ENCODE data around the gene PLIN3. TPM values are rescaled to one million over a fixed set of nuclear protein-coding genes. Genes with fewer than 3 reads are reported as not detected.
"Not testable (repeated sequence)": the region's sequence is repeated elsewhere in the genome, so short reads cannot be mapped to it uniquely, and the experiment has no call there.

PLIN3 gene
- total RNA-seq, 2 donors from 2014 or later = 80.0 to 80.9 TPM

DNA sequence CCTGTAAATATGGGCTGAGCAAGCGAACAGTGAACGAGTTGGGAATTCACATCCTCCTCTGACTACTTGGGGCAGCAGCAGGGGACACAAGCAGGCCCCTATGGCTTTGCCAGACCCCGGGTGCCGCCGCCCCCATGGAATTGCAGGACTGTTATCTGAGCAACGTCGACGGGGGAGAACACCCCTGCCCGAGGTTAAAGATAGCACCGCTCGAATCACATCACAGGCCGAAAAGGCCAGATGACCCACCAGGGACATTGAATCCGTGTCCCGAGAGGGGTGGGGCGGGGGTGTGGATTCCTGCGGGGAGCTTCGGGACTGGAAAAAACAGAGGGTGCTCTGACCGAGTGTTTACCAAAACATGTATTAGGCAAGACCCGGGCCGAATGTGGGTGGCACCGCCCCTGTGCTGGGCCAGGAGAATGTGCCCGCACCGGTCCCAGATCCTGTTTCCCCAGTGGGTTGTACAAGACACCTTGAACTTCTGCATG, 66.8 kb downstream of the PLIN3 start:
- WGBS, 2 experiments (ENCODE audit: insufficient coverage in 1 of 2, insufficient read length in 1 of 2) = 85 to 93% methylated on average over 17 to 23 of the region's 23 CpGs
- Mint-ChIP-seq H3K36me3 (ENCODE audit: low read depth) (peaks cover 22% of the 10 kb centered on the region), H3K27me3 (ENCODE audit: insufficient read depth) (no peaks in the 10 kb centered on the region), H3K4me1 (peaks cover 1% of the 10 kb centered on the region), H3K9me3 (no peaks in the 10 kb centered on the region), H3K27ac (no peak overlapping the region), H3K4me3 (no peak overlapping the region)
- TF ChIP-seq, protein P1, sequence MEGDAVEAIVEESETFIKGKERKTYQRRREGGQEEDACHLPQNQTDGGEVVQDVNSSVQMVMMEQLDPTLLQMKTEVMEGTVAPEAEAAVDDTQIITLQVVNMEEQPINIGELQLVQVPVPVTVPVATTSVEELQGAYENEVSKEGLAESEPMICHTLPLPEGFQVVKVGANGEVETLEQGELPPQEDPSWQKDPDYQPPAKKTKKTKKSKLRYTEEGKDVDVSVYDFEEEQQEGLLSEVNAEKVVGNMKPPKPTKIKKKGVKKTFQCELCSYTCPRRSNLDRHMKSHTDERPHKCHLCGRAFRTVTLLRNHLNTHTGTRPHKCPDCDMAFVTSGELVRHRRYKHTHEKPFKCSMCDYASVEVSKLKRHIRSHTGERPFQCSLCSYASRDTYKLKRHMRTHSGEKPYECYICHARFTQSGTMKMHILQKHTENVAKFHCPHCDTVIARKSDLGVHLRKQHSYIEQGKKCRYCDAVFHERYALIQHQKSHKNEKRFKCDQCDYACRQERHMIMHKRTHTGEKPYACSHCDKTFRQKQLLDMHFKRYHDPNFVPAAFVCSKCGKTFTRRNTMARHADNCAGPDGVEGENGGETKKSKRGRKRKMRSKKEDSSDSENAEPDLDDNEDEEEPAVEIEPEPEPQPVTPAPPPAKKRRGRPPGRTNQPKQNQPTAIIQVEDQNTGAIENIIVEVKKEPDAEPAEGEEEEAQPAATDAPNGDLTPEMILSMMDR (conservative IDR thresholded peaks at IDR 0.05) = no peak
- H3K4me3 ChIP-seq (ENCODE audit: low read length) = no peak overlapping the region
- DNase-seq = no peak
- no peaks in the 10 kb centered on the region for H3K9me3 ChIP-seq (ENCODE audit: control insufficient read depth, low read length)
- H3K27ac ChIP-seq (ENCODE audit: low read depth, low read length) = no peak overlapping the region
- H3K9ac ChIP-seq (ENCODE audit: extremely low read depth, low read length, poor library complexity, severe bottlenecking) = no peak overlapping the region
- H3K4me1 ChIP-seq (ENCODE audit: control insufficient read depth, insufficient read depth, low read length) = no peaks in the 10 kb centered on the region
- H3K36me3 ChIP-seq (ENCODE audit: control insufficient read depth, insufficient read depth, low read length) = peaks cover 9% of the 10 kb centered on the region
- no peaks in the 10 kb centered on the region for H3K27me3 ChIP-seq (ENCODE audit: control insufficient read depth, insufficient read depth, low read length, poor library complexity, severe bottlenecking)

DNA sequence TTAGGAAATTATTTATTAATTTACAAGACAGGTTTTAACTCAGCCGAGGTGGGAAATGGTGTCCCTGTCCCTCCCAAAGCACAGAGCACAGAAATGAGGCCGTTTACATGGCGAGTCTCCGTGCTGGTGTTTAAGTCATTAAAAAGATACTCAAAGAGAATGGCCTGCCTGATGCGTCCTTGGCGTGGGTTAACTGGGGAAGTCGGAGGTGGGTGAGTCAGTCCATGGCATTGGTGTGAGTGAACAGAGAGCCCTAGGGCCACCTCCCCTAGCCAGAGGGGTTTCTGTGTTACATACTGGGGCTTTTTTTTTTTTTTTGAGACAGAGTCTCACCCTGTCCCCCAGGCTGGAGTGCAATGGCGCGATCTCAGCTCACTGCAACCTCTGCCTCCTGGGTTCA, 72.1 kb downstream of the PLIN3 start:
- no peak overlapping the region for H3K4me3 Mint-ChIP-seq
- DNase-seq = no peak
- peak overlapping the region; percentile 86 for H3K27ac Mint-ChIP-seq
- Histone ChIP-seq H3K27ac (ENCODE audit: low read depth, low read length) (no peak overlapping the region), H3K27me3 (ENCODE audit: control insufficient read depth, insufficient read depth, low read length, poor library complexity, severe bottlenecking) (no peaks in the 10 kb centered on the region), H3K36me3 (ENCODE audit: control insufficient read depth, insufficient read depth, low read length) (peaks cover 25% of the 10 kb centered on the region), H3K9ac (ENCODE audit: extremely low read depth, low read length, poor library complexity, severe bottlenecking) (no peak overlapping the region), H3K9me3 (ENCODE audit: control insufficient read depth, low read length) (no peaks in the 10 kb centered on the region), H3K4me1 (ENCODE audit: control insufficient read depth, insufficient read depth, low read length) (peaks cover 5% of the 10 kb centered on the region), H3K4me3 (ENCODE audit: low read length) (peak overlapping the region; percentile 59)
- TF ChIP-seq, protein P1 (conservative IDR thresholded peaks at IDR 0.05) = no peak
- H3K27me3 Mint-ChIP-seq (ENCODE audit: insufficient read depth) = no peaks in the 10 kb centered on the region
- H3K36me3 Mint-ChIP-seq (ENCODE audit: low read depth) = peaks cover 47% of the 10 kb centered on the region
- H3K4me1 Mint-ChIP-seq = peaks cover 12% of the 10 kb centered on the region
- WGBS, 2 experiments (ENCODE audit: insufficient coverage in 1 of 2, insufficient read length in 1 of 2) = 94 to 95% methylated on average over 7 to 9 of the region's 9 CpGs
- H3K9me3 Mint-ChIP-seq = no peaks in the 10 kb centered on the region

DNA sequence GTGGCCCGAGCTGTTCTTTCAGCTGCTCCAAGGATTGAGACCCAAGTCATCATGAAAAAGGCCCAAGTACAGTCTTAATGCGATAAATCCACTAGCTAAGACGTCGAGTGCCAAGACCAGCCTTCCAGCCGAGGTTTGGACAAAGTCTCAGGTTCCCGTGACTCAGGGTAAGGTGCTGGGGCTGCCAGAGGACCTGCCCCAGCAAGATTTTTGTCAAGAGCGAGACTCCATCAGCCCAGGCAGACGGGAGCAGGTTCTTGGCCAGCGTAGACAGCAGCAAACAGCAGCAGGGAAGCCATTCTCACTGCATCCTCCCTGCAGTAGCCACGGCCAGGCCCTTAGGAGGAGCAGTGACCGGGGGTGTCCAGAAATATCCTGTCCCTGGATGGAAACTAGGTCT, 72.5 kb downstream of the PLIN3 start:
- peaks cover 47% of the 10 kb centered on the region for H3K36me3 Mint-ChIP-seq (ENCODE audit: low read depth)
- H3K4me1 ChIP-seq (ENCODE audit: control insufficient read depth, insufficient read depth, low read length) = peaks cover 5% of the 10 kb centered on the region
- H3K9me3 ChIP-seq (ENCODE audit: control insufficient read depth, low read length) = no peaks in the 10 kb centered on the region
- 92 to 96% methylated on average over 9 to 11 of the region's 11 CpGs for WGBS, 2 experiments (ENCODE audit: insufficient coverage in 1 of 2, insufficient read length in 1 of 2)
- H3K4me1 Mint-ChIP-seq = peaks cover 12% of the 10 kb centered on the region
- TF ChIP-seq, protein P1 (conservative IDR thresholded peaks at IDR 0.05) = no peak
- no peaks in the 10 kb centered on the region for H3K9me3 Mint-ChIP-seq
- H3K27ac Mint-ChIP-seq = peak overlapping the region; percentile 86
- peaks cover 25% of the 10 kb centered on the region for H3K36me3 ChIP-seq (ENCODE audit: control insufficient read depth, insufficient read depth, low read length)
- no peaks in the 10 kb centered on the region for H3K27me3 Mint-ChIP-seq (ENCODE audit: insufficient read depth)
- peak overlapping the region; percentile 59 for H3K4me3 ChIP-seq (ENCODE audit: low read length)
- H3K27me3 ChIP-seq (ENCODE audit: control insufficient read depth, insufficient read depth, low read length, poor library complexity, severe bottlenecking) = no peaks in the 10 kb centered on the region
- no peak for DNase-seq
- no peak overlapping the region for H3K27ac ChIP-seq (ENCODE audit: low read depth, low read length)
- H3K4me3 Mint-ChIP-seq = no peak overlapping the region
- no peak overlapping the region for H3K9ac ChIP-seq (ENCODE audit: extremely low read depth, low read length, poor library complexity, severe bottlenecking)

DNA sequence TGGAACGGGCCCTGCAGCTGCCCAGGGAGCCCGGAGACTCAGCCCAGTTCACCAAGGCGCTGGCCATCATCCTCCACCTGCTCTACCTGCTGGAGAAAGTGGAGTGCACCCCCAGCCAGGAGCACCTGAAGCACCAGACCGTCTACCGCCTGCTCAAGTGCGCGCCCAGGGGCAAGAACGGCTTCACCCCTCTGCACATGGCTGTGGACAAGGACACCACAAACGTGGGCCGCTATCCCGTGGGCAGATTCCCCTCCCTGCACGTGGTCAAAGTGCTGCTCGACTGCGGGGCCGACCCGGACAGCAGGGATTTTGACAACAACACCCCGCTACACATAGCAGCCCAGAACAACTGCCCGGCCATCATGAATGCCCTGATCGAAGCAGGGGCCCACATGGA, 74.2 kb downstream of the PLIN3 start:
- WGBS, 2 experiments (ENCODE audit: insufficient coverage in 1 of 2, insufficient read length in 1 of 2) = 84 to 94% methylated on average over 9 to 19 of the region's 19 CpGs

DNA sequence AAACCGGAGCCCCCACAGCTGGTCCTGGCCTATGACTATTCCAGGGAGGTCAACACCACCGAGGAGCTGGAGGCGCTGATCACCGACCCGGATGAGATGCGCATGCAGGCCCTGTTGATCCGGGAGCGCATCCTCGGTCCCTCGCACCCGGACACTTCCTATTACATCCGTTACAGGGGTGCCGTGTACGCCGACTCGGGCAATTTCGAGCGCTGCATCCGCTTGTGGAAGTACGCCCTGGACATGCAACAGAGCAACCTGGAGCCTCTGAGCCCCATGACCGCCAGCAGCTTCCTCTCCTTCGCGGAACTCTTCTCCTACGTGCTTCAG, 74.6 kb downstream of the PLIN3 start:
- Mint-ChIP-seq H3K4me1 (peaks cover 12% of the 10 kb centered on the region), H3K36me3 (ENCODE audit: low read depth) (peaks cover 38% of the 10 kb centered on the region), H3K27ac (peak overlapping the region; percentile 89), H3K4me3 (peak overlapping the region; percentile 64)
- peak overlapping the region; percentile 97 for H3K9ac ChIP-seq (ENCODE audit: extremely low read depth, low read length, poor library complexity, severe bottlenecking)
- not testable (repeated sequence) for H3K9me3 ChIP-seq (ENCODE audit: control insufficient read depth, low read length); H3K27me3 Mint-ChIP-seq (ENCODE audit: insufficient read depth); H3K27me3 ChIP-seq (ENCODE audit: control insufficient read depth, insufficient read depth, low read length, poor library complexity, severe bottlenecking); H3K9me3 Mint-ChIP-seq; DNase-seq; H3K4me1 ChIP-seq (ENCODE audit: control insufficient read depth, insufficient read depth, low read length); H3K27ac ChIP-seq (ENCODE audit: low read depth, low read length)
- H3K4me3 ChIP-seq (ENCODE audit: low read length) = peak overlapping the region; percentile 82
- 94 to 98% methylated on average over 19 to 24 of the region's 24 CpGs for WGBS, 2 experiments (ENCODE audit: insufficient coverage in 1 of 2, insufficient read length in 1 of 2)
- peaks cover 25% of the 10 kb centered on the region for H3K36me3 ChIP-seq (ENCODE audit: control insufficient read depth, insufficient read depth, low read length)

More for the DNA sequence above, 74.2 kb downstream of the PLIN3 start:
- Mint-ChIP-seq H3K36me3 (ENCODE audit: low read depth) (peaks cover 40% of the 10 kb centered on the region), H3K4me1 (peaks cover 12% of the 10 kb centered on the region), H3K27ac (peak overlapping the region; percentile 89), H3K4me3 (peak overlapping the region; percentile 64)
- not testable (repeated sequence) for H3K4me3 ChIP-seq (ENCODE audit: low read length); H3K9ac ChIP-seq (ENCODE audit: extremely low read depth, low read length, poor library complexity, severe bottlenecking); H3K4me1 ChIP-seq (ENCODE audit: control insufficient read depth, insufficient read depth, low read length); H3K9me3 Mint-ChIP-seq; H3K27ac ChIP-seq (ENCODE audit: low read depth, low read length); DNase-seq; H3K27me3 Mint-ChIP-seq (ENCODE audit: insufficient read depth); H3K9me3 ChIP-seq (ENCODE audit: control insufficient read depth, low read length); H3K27me3 ChIP-seq (ENCODE audit: control insufficient read depth, insufficient read depth, low read length, poor library complexity, severe bottlenecking)
- peaks cover 25% of the 10 kb centered on the region for H3K36me3 ChIP-seq (ENCODE audit: control insufficient read depth, insufficient read depth, low read length)
